Osteocyte (in vitro differentiated cells): Measurements from ENCODE around the gene FOXC1. TPM values are rescaled to one million over a fixed set of nuclear protein-coding genes. Genes with fewer than 3 reads are reported as not detected.

Experiments used
- DNase-seq: peaks from one replicate; pipeline ENCODE4 v3.0.0; 2021; ENCODE audit warnings: mixed read lengths; ENCODE audit not compliant: unreplicated experiment; ENCODE audit errors: extremely low spot score
- H3K27ac Mint-ChIP-seq: one replicate; pipeline ENCODE4 v1.8.0; 2021; ENCODE audit warnings: mild to moderate bottlenecking, mixed read lengths; ENCODE audit not compliant: unreplicated experiment
- H3K27me3 Mint-ChIP-seq: one replicate; pipeline ENCODE4 v1.8.0; 2021; ENCODE audit warnings: mixed read lengths; ENCODE audit not compliant: unreplicated experiment
- H3K36me3 Mint-ChIP-seq: one replicate; pipeline ENCODE4 v1.8.0; 2021; ENCODE audit warnings: mixed read lengths; ENCODE audit not compliant: unreplicated experiment
- H3K4me1 Mint-ChIP-seq: one replicate; pipeline ENCODE4 v1.8.0; 2021; ENCODE audit warnings: mixed read lengths; ENCODE audit not compliant: unreplicated experiment
- H3K4me3 Mint-ChIP-seq: one replicate; pipeline ENCODE4 v1.8.0; 2021; ENCODE audit warnings: mild to moderate bottlenecking, moderate library complexity, mixed read lengths; ENCODE audit not compliant: unreplicated experiment
- H3K9me3 Mint-ChIP-seq: one replicate; pipeline ENCODE4 v1.8.0; 2021; ENCODE audit warnings: mixed read lengths; ENCODE audit not compliant: unreplicated experiment
- CTCF ChIP-seq: fragments of 200-600 bp; sonication (generic); IDR thresholded peaks from 2 replicates; pipeline ENCODE4 v1.5.0; 2021; ENCODE audit warnings: antibody characterized with exemption, mild to moderate bottlenecking, moderate library complexity
- total RNA-seq: library from RNA; stranded (reverse); gene quantifications from 2 replicates; pipeline ENCODE4 v1.2.1, GENCODE V29; 2021

The FOXC1 gene
- total RNA-seq, 1 donor from 2014 or later, result 106 TPM

DNA sequence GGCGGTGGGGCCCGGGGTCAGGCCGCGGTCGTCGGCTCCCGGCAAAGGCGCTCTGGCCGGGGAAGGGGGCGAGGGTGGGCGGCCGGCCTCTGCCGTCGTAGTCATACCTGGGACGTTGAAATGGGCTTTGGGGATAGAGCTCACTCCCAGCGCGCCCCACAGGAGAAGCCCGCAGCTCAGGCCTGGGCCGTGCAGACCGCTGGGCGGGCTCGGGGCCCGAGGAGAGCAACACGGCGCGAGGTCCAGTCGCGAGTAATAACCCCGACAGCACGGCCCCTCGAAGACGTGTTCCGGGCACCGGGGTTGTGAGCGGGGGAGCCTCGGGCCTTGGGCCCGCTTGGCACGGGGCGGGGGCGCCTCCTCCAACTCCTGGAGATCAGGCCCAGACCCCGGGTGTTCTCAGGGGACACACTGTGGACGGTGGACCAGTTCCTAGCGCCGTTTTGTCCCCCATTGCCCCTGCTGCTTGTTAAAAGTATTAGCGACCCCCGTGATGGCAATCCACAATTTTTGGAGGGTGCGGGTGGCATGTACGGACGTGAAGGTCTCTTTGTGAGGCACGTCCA lies 10.9 kb downstream of the FOXC1 start:
- no peak for DNase-seq
- no peaks in the 10 kb centered on the region for H3K27me3 Mint-ChIP-seq
- H3K4me3 Mint-ChIP-seq, result no peak overlapping the region
- no peaks in the 10 kb centered on the region for H3K9me3 Mint-ChIP-seq
- TF ChIP-seq CTCF, result no peak
- H3K27ac Mint-ChIP-seq, result peak overlapping the region; percentile 63
- peaks cover 69% of the 10 kb centered on the region for H3K4me1 Mint-ChIP-seq
- peaks cover 12% of the 10 kb centered on the region for H3K36me3 Mint-ChIP-seq

GRCh38 chr6:1621070-1621701 lies 11.5 kb downstream of the FOXC1 start:
- Mint-ChIP-seq H3K9me3 (no peaks in the 10 kb centered on the region), H3K27me3 (no peaks in the 10 kb centered on the region), H3K4me3 (no peak overlapping the region), H3K4me1 (peaks cover 69% of the 10 kb centered on the region), H3K36me3 (peaks cover 12% of the 10 kb centered on the region), H3K27ac (peak overlapping the region; percentile 97)
- TF ChIP-seq CTCF, result no peak
- DNase-seq, result no peak

- H3K4me3 Mint-ChIP-seq, result peak overlapping the region; percentile 47
- no peaks in the 10 kb centered on the region for H3K27me3 Mint-ChIP-seq
- TF ChIP-seq CTCF, result no peak
- peaks cover 69% of the 10 kb centered on the region for H3K4me1 Mint-ChIP-seq
- DNase-seq, result no peak
- H3K27ac Mint-ChIP-seq, result peak overlapping the region; percentile 97
- peaks cover 12% of the 10 kb centered on the region for H3K36me3 Mint-ChIP-seq
- no peaks in the 10 kb centered on the region for H3K9me3 Mint-ChIP-seq
Measured at GRCh38 chr6:1622220-1622850, 12.6 kb downstream of the FOXC1 start.

- Mint-ChIP-seq H3K4me3 (peak overlapping the region; percentile 82), H3K36me3 (peaks cover 7% of the 10 kb centered on the region), H3K9me3 (no peaks in the 10 kb centered on the region), H3K27ac (peak overlapping the region; percentile 97), H3K27me3 (no peaks in the 10 kb centered on the region), H3K4me1 (peaks cover 69% of the 10 kb centered on the region)
- no peak for TF ChIP-seq CTCF
- no peak for DNase-seq
Measured at GRCh38 chr6:1622851-1623768, 13.4 kb downstream of the FOXC1 start.

DNA sequence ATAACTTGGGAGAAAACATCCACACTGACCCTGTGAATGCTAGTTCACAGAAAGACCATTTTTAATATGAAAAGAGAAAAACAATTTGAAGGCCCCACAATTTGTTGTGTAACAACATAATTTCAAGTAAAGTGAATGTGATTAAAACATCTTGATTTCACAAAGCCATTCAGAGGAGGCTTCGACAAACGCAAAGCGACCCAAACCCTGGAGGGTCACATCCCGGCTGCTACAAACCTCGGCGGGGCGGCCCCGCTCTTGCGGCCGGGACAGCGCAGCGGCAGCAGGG lies 14.0 kb downstream of the FOXC1 start:
- peaks cover 69% of the 10 kb centered on the region for H3K4me1 Mint-ChIP-seq
- DNase-seq, result no peak
- no peaks in the 10 kb centered on the region for H3K9me3 Mint-ChIP-seq
- peak overlapping the region; percentile 82 for H3K4me3 Mint-ChIP-seq
- peaks cover 3% of the 10 kb centered on the region for H3K36me3 Mint-ChIP-seq
- peak overlapping the region; percentile 97 for H3K27ac Mint-ChIP-seq
- no peak for TF ChIP-seq CTCF
- H3K27me3 Mint-ChIP-seq, result no peaks in the 10 kb centered on the region
